ENCODE results near the gene RRP9.

- no peak for TF ChIP-seq CTCF (IDR thresholded peaks at IDR 0.05; ENCODE audit: low read depth, low read length)
- TF ChIP-seq, protein P1, sequence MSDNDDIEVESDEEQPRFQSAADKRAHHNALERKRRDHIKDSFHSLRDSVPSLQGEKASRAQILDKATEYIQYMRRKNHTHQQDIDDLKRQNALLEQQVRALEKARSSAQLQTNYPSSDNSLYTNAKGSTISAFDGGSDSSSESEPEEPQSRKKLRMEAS (IDR thresholded peaks at IDR 0.05; ENCODE audit: low read depth, low read length) = no peak
- TF ChIP-seq POLR2A (IDR thresholded peaks at IDR 0.05; ENCODE audit: extremely low read depth, insufficient read length) = no peak
Observed at GRCh38 chr3:51904034-51904823, 37.5 kb downstream of the RRP9 start.
